Posterior cingulate gyrus (tissue), 11 donors: Measurements from ENCODE around the gene KCTD16.

ENCODE experiments used
- DNase-seq, 10 donors: peaks; one replicate each; pipeline versions ENCODE4 v3.0.0 to v3.0.0-alpha.2; 2020 to 2021; ENCODE audit warnings: mixed read lengths in 3 of 10
- intact Hi-C: fragments of 100-400 bp; cut with DNase I; formaldehyde crosslinking; loops from one replicate; pipeline ENCODE4 v1.15.1; 2023

Gene KCTD16

GRCh38 chr5:144318460-144318859 is 147.8 kb downstream of the KCTD16 start:
- intact Hi-C loops: no loop called here
- DNase-seq: no peak

GRCh38 chr5:144323181-144323580 is 152.5 kb downstream of the KCTD16 start:
- intact Hi-C loops: no loop called here
- DNase-seq: no peak

- intact Hi-C loops: no loop called here
- no peak for DNase-seq
These were observed 154.9 kb downstream of the KCTD16 start for GRCh38 chr5:144325532-144325931.

GRCh38 chr5:144328494-144328893 is 157.8 kb downstream of the KCTD16 start:
- DNase-seq: no peak
- intact Hi-C loops: no loop called here

- intact Hi-C loops: no loop called here
- DNase-seq: no peak
These were observed 158.3 kb downstream of the KCTD16 start for GRCh38 chr5:144328980-144329379.

GRCh38 chr5:144329681-144330080 is 159.0 kb downstream of the KCTD16 start:
- intact Hi-C loops: no loop called here
- no peak for DNase-seq

- intact Hi-C loops: no loop called here
- DNase-seq: no peak
These were observed 160.7 kb downstream of the KCTD16 start for GRCh38 chr5:144331361-144331760.

- intact Hi-C loops: no loop called here
- no peak for DNase-seq
These were observed 161.6 kb downstream of the KCTD16 start for GRCh38 chr5:144332265-144332664.

- DNase-seq: no peak
- intact Hi-C loops: no loop called here
These were observed 162.8 kb downstream of the KCTD16 start for GRCh38 chr5:144333336-144333920.

GRCh38 chr5:144335561-144335960 is 164.9 kb downstream of the KCTD16 start:
- DNase-seq: no peak
- intact Hi-C loops: no loop called here

- intact Hi-C loops: no loop called here
- peak in 6 of 10 donors; percentile 14 to 84 (median 47) for DNase-seq
These were observed 165.7 kb downstream of the KCTD16 start for GRCh38 chr5:144336191-144336961.

- no peak for DNase-seq
- intact Hi-C loops: no loop called here
These were observed 181.7 kb downstream of the KCTD16 start for GRCh38 chr5:144352330-144352729.

- intact Hi-C loops: no loop called here
- no peak for DNase-seq
These were observed 182.2 kb downstream of the KCTD16 start for GRCh38 chr5:144352732-144353317.

GRCh38 chr5:144356489-144356888 is 185.8 kb downstream of the KCTD16 start:
- intact Hi-C loops: no loop called here
- no peak for DNase-seq

GRCh38 chr5:144361406-144361805 is 190.7 kb downstream of the KCTD16 start:
- intact Hi-C loops: no loop called here
- no peak for DNase-seq

- DNase-seq: no peak
- intact Hi-C loops: no loop called here
These were observed 195.2 kb downstream of the KCTD16 start for GRCh38 chr5:144365885-144366284.

- intact Hi-C loops: no loop called here
- DNase-seq: no peak
These were observed 197.3 kb downstream of the KCTD16 start for GRCh38 chr5:144367991-144368390.

- intact Hi-C loops: no loop called here
- DNase-seq: no peak
These were observed 197.9 kb downstream of the KCTD16 start for GRCh38 chr5:144368556-144368955.

GRCh38 chr5:144369006-144369405 is 198.3 kb downstream of the KCTD16 start:
- DNase-seq: peak in 6 of 10 donors; percentile 5 to 71 (median 25)
- intact Hi-C loops: no loop called here

- intact Hi-C loops: no loop called here
- no peak for DNase-seq
These were observed 199.6 kb downstream of the KCTD16 start for GRCh38 chr5:144370273-144370672.

GRCh38 chr5:144374637-144375036 is 204.0 kb downstream of the KCTD16 start:
- DNase-seq: no peak
- intact Hi-C loops: no loop called here

- intact Hi-C loops: no loop called here
- DNase-seq: no peak
These were observed 206.5 kb downstream of the KCTD16 start for GRCh38 chr5:144377207-144377606.
